Tibial artery (tissue), 4 donors: ENCODE results near the gene MFSD11.
A peak's percentile ranks its signal among the peaks of the same experiment; 100 is the strongest.

ENCODE experiments used
- DNase-seq, 2 donors: peaks; one replicate each; pipeline ENCODE4 v3.0.0-alpha.2; 2019
- H3K27ac ChIP-seq, 2 donors: fragments of 200-600 bp; sonication (generic) in 1 of 2; 1 replicate in 1 of 2; 2 replicates in 1 of 2; pipeline ENCODE4 v1.5.1; 2018 to 2019; ENCODE audit warnings: mild to moderate bottlenecking in 1 of 2
- H3K27me3 ChIP-seq, 2 donors: fragments of 200-600 bp; sonication (generic) in 1 of 2; one replicate each; pipeline versions ENCODE4 v1.5.1 to v1.6.0; 2016 to 2019
- H3K36me3 ChIP-seq, 3 donors: fragments of 200-600 bp; sonication (generic) in 2 of 3; one replicate each; pipeline ENCODE4 v1.5.1; 2016 to 2019; ENCODE audit warnings: mild to moderate bottlenecking in 2 of 3
- H3K4me1 ChIP-seq, 4 donors: fragments of 200-600 bp; sonication (generic) in 2 of 4; 1 replicate in 3 of 4; 2 replicates in 1 of 4; pipeline ENCODE4 v1.5.1; 2016 to 2019
- H3K4me3 ChIP-seq, 2 donors: fragments of 200-600 bp; sonication (generic) in 1 of 2; 1 replicate in 1 of 2; 2 replicates in 1 of 2; pipeline ENCODE4 v1.5.1; 2018 to 2019; ENCODE audit warnings: mild to moderate bottlenecking in 2 of 2
- H3K9me3 ChIP-seq, 3 donors: fragments of 200-600 bp; sonication (generic) in 1 of 3; one replicate each; pipeline ENCODE4 v1.5.1; 2016 to 2019
- intact Hi-C: fragments of 100-400 bp; cut with DNase I; formaldehyde crosslinking; loops from one replicate; pipeline ENCODE4 v1.15.0; 2023; ENCODE audit warnings: low total_unique reads
- TF ChIP-seq, protein P1 (sequence below), 2 experiments: fragments of 200-600 bp in 1 of 2; fragments of 450-650 bp in 1 of 2; IDR thresholded peaks; one replicate each; pipeline ENCODE4 v1.5.1; 2017 to 2019; ENCODE audit warnings: antibody characterized with exemption in 2 of 2, mild to moderate bottlenecking in 1 of 2, moderate library complexity in 1 of 2

Gene MFSD11

DNA sequence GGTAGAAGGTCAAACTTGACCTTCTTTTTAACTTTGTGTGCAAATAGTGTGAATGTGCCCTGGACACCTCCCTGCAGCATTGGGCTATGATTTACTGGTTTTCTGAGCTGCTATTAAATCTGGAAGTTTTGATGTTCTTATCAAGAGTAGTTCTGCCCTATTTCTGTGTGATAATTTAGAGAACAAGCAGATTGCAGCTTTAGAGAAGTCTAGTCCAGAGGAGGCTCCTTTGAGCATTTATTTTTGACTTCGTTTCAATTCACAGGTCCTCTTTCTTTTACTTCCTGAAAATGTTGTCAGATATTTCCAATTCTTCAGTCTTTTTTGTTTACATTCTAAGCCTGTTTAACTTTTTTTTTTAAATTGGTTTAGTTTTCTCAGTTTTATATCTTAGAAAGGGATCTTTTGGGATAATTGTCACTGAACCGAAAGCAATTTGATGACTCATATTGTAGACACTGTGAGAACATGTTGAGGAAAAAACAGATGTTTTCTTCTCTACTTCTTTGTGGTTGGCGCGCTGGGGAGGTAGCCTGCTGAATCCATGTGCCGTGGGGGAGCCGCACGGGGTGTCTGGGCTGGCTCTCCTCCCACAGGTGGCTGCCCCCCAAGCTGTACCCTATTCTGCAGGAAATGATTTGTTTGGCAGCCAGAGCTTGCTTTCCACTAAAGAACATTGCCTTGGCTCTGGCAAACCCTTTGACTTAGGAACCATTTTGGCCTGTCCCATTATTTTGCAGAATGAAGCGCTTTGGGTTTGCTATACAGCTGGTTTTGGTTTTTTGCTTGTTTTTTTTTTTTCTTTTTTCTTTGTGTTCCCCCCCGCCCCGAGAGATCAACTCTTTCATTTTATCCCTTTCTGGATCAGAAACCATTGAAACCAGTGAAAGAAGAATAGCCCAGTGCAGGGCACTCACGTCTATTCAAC, 53.4 kb downstream of the MFSD11 start:
- Histone ChIP-seq H3K36me3 (peaks cover 0 to 13% (median 0%) of the 10 kb centered on the region in 3 donors), H3K27ac (no peak overlapping the region), H3K27me3 (no peaks in the 10 kb centered on the region), H3K9me3 (peaks cover 0 to 3% (median 0%) of the 10 kb centered on the region in 3 donors), H3K4me3 (peak overlapping the region in 1 of 2 donors; percentile 16), H3K4me1 (peaks cover 0 to 8% (median 0%) of the 10 kb centered on the region in 4 donors)
- intact Hi-C loops, result no loop called here
- no peak for DNase-seq
- TF ChIP-seq, protein P1, sequence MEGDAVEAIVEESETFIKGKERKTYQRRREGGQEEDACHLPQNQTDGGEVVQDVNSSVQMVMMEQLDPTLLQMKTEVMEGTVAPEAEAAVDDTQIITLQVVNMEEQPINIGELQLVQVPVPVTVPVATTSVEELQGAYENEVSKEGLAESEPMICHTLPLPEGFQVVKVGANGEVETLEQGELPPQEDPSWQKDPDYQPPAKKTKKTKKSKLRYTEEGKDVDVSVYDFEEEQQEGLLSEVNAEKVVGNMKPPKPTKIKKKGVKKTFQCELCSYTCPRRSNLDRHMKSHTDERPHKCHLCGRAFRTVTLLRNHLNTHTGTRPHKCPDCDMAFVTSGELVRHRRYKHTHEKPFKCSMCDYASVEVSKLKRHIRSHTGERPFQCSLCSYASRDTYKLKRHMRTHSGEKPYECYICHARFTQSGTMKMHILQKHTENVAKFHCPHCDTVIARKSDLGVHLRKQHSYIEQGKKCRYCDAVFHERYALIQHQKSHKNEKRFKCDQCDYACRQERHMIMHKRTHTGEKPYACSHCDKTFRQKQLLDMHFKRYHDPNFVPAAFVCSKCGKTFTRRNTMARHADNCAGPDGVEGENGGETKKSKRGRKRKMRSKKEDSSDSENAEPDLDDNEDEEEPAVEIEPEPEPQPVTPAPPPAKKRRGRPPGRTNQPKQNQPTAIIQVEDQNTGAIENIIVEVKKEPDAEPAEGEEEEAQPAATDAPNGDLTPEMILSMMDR (IDR thresholded peaks at IDR 0.05), result no peak

DNA sequence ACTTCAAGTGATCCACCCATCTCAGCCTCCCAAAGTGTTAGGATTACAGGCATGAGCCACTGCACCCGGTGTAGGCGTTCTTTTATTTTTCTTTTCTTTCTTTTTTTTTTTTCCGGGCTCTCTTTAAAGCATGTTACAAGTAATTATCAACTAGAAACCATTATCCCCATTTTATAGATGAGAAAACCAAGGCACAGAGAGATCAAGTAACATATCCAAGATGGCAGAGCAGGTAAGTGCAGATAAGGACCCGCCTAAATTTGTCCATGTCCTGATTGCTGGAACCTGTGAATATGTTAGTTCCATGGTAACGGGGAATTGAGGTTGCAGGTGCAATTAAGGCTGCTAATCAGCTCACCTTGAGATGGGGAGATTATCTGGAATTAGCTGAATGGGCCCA, 54.4 kb downstream of the MFSD11 start:
- peaks cover 0 to 3% (median 0%) of the 10 kb centered on the region in 3 donors for H3K9me3 ChIP-seq
- no peak for DNase-seq
- TF ChIP-seq, protein P1 (IDR thresholded peaks at IDR 0.05), result no peak
- intact Hi-C loops, result no loop called here
- H3K27me3 ChIP-seq, result no peaks in the 10 kb centered on the region
- peaks cover 0 to 8% (median 0%) of the 10 kb centered on the region in 3 donors for H3K36me3 ChIP-seq
- no peak overlapping the region for H3K27ac ChIP-seq
- peaks cover 0 to 8% (median 0%) of the 10 kb centered on the region in 4 donors for H3K4me1 ChIP-seq
- H3K4me3 ChIP-seq, result no peak overlapping the region

DNA sequence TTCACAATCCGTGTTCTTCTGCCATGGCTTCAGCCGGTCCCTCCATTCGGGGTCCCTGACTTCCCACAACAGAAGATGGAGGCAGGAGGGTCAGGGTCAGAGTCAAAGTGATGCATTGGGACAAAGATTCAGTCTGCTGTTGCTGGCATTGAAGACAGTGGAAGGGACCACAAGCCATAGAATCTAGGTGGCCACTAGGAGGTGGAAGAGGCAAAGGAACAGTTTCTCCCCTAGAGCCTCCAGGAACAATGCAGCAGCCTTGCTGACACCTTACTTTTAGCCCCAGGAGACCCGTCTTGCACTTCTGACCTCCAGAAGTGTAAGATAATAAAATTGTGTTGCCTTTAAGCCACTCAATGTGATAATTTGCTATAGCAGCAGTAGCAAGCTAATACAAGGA, 55.9 kb downstream of the MFSD11 start:
- intact Hi-C loops, result no loop called here
- Histone ChIP-seq H3K36me3 (no peaks in the 10 kb centered on the region), H3K27me3 (no peaks in the 10 kb centered on the region), H3K27ac (no peak overlapping the region), H3K9me3 (peaks cover 0 to 3% (median 0%) of the 10 kb centered on the region in 3 donors), H3K4me1 (peaks cover 0 to 8% (median 0%) of the 10 kb centered on the region in 4 donors), H3K4me3 (no peak overlapping the region)
- TF ChIP-seq, protein P1 (IDR thresholded peaks at IDR 0.05), result no peak
- no peak for DNase-seq

DNA sequence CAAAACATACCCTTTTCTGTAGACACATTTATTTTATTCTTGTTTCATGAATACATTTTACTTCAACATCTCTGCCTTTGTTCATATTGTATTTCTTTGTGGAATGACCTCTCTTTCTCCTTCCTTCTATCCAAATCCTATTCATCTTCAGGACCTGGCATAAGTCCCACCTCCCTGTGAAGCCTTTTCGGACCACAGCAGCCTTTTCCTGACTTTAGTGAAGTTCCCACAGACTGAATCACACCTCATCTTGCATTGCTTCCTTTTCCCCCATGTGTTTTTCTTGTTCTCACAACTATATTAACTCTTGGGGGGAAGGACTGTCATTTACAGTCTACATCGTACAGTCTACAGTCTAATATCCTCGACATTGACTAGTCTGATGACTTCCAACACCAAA, 58.2 kb downstream of the MFSD11 start:
- H3K27ac ChIP-seq, result no peak overlapping the region
- intact Hi-C loops, result no loop called here
- TF ChIP-seq, protein P1 (IDR thresholded peaks at IDR 0.05), result no peak
- no peak for DNase-seq
- no peaks in the 10 kb centered on the region for H3K9me3 ChIP-seq
- no peaks in the 10 kb centered on the region for H3K27me3 ChIP-seq
- no peak overlapping the region for H3K4me3 ChIP-seq
- H3K36me3 ChIP-seq, result no peaks in the 10 kb centered on the region
- peaks cover 0 to 8% (median 0%) of the 10 kb centered on the region in 4 donors for H3K4me1 ChIP-seq

DNA sequence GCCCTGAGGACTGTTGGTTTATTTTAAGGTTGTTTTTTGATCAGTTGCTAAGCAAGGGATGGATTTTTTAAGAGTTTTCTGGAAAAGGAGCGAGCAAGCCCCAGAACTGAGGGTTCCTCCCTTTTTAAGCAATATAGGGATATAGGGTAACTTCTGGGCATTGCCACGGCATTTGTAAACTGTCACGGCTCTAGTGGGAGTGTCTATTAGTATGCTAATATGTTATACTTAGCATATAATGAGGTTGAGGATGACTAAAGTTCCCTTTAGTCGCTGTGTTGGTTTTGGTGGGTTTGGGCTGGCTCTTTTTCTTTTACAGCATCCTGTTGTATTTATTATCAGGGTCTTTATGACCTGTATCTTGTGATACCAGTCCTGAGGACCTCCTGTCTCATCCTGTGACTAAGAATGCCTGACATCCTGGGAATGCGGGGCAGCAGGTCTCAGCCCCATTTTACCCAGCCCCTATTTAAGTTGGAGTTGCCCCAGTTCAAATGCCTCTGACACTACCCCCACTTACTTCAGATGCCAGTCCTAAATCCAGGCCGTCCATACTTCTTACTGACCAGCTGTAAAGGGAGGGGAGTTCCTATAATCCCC, 59.4 kb downstream of the MFSD11 start:
- Histone ChIP-seq H3K27ac (no peak overlapping the region), H3K4me3 (no peak overlapping the region), H3K36me3 (no peaks in the 10 kb centered on the region), H3K27me3 (no peaks in the 10 kb centered on the region), H3K4me1 (no peaks in the 10 kb centered on the region), H3K9me3 (no peaks in the 10 kb centered on the region)
- TF ChIP-seq, protein P1 (IDR thresholded peaks at IDR 0.05), result no peak
- DNase-seq, result no peak
- intact Hi-C loops, result no loop called here
